Spleen (tissue), 7 donors: ENCODE results near the gene GRIA1.

ENCODE experiments used
- POLR2A ChIP-seq, 3 donors: fragments of 450-650 bp; IDR thresholded peaks; one replicate each; pipeline ENCODE4 v1.5.1; 2017; ENCODE audit warnings: antibody characterized with exemption in 3 of 3, mild to moderate bottlenecking in 1 of 3
- TF ChIP-seq, protein P1 (sequence below), 11 experiments: fragments of 200-600 bp in 7 of 11; fragments of 450-650 bp in 4 of 11; sonication (generic) in 4 of 11; IDR thresholded peaks in 8 of 11; conservative IDR thresholded peaks in 3 of 11; 1 replicate in 7 of 11; 2 replicates in 4 of 11; pipeline versions ENCODE4 v1.4.0 to v1.8.0; 2016 to 2021; ENCODE audit warnings: antibody characterized with exemption in 11 of 11, inconsistent platforms in 4 of 11, mild to moderate bottlenecking in 1 of 11
- donor health status: DM: no; HTN: no; CAD: no; lungs with moderate emphysema.
- donor health status: DM: no; HTN: no; CAD: no.
- donor health status: DM: no; HTN: no; CAD: no.

DNA sequence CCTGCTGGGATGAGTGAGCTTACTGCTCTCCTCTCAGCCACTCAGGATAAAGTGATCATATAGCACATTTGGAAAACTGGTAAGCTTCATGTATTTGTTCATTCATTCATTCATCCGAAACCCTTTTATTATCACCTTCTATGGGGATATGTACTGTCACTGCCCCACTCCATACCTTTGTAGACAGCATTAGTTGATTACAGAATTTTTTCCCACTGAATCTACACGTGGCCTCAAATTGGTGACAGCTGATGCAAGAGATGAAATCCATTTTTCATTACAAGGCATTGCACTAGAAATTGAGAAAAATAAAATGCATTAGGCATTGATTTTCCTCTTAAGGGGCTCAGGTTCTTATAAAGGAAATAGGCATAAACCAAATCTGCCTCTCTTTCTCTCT lies 9.7 kb downstream of the GRIA1 start:
- TF ChIP-seq, protein P1, sequence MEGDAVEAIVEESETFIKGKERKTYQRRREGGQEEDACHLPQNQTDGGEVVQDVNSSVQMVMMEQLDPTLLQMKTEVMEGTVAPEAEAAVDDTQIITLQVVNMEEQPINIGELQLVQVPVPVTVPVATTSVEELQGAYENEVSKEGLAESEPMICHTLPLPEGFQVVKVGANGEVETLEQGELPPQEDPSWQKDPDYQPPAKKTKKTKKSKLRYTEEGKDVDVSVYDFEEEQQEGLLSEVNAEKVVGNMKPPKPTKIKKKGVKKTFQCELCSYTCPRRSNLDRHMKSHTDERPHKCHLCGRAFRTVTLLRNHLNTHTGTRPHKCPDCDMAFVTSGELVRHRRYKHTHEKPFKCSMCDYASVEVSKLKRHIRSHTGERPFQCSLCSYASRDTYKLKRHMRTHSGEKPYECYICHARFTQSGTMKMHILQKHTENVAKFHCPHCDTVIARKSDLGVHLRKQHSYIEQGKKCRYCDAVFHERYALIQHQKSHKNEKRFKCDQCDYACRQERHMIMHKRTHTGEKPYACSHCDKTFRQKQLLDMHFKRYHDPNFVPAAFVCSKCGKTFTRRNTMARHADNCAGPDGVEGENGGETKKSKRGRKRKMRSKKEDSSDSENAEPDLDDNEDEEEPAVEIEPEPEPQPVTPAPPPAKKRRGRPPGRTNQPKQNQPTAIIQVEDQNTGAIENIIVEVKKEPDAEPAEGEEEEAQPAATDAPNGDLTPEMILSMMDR (IDR thresholded peaks at IDR 0.05 in 8 of 11, conservative IDR thresholded peaks at IDR 0.05 in 3 of 11): no peak
- no peak for TF ChIP-seq POLR2A (IDR thresholded peaks at IDR 0.05)
